Jurkat, Clone E6-1 (cell line): ENCODE results near the gene COASY.

Source experiments
- DNase-seq: peaks from one replicate; pipeline ENCODE4 v3.0.0-alpha.2; 2011; ENCODE audit warnings: low read depth, low spot score
- H3K4me3 ChIP-seq: 2 replicates; pipeline ENCODE4 v1.5.1; 2011; ENCODE audit warnings: mild to moderate bottlenecking, low read length, control low read depth, moderate library complexity

The COASY gene

DNA sequence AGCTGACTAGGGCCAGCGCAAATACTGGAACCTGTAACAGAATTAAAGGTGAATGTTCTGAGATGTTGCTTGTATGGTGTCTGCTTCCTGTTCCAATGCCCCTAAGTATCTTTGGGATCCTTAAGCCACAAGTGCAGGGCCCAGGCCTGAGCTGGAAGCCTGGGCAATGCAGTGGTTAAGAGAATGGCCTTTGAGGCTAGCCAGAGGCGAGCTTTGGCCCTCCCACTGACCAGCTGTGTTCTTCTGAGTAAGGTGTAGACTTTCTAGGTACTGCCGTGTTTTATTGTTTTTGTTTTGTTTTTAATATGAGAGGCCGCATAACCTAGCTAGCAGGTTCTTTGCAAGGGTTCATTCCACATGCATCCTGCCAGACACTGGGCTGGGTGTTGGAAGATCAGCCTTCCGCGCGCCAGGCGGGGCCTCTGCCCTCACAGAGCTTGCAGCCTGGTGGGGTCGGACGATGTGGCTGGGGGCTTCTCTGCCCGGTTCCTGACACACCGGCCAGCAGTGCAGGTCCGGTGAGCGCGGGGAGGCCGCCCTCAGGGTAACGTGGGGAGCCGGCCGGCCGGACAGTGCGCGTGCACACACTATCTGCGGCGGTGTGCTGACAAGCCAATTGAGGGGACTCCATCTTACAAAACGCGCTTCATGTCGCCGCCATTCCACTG lies 4.4 kb downstream of the COASY start:
- no peak for DNase-seq
- H3K4me3 ChIP-seq = peak overlapping the region; percentile 58

DNA sequence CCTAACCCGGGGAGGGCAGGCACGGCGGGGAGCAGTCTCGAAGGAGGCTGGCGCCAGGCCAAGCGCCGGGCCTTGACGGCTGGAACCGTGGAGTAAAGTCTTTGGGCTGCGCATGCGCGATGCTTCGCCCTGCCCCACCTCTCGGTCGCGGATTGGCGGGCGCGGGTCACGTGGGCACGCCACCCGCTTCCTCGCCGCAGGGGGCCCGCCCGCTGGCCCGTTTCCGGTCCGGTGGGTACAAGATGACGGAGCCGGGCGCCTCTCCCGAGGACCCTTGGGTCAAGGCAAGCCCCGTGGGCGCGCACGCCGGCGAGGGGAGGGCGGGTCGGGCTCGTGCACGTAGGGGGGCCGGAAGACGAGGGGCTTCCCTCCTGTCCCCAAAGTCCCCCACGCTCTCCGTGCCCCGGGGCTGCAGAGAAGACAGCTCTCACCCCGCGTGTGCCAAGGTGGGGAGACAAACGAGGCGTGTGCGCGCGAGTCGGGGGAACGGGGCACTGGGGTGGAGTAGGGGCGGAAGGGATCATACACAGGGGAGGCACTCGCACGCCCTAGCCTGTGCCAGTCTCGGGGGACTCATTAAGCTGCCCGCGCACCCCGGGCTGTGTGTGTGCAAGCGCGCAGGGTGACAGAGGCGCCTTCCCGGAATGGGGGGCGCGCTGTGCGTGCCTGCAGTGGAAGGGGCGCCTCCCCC lies 5.1 kb downstream of the COASY start, which contains the start of gene MLX:
MLX (plus strand) TSS at position 218 of the 691 bp plus-strand sequence; CDS start at position 243, 25 bp downstream.
- H3K4me3 ChIP-seq = peak within 1 kb of the TSS; percentile 58
- DNase-seq = peak; percentile 83

DNA sequence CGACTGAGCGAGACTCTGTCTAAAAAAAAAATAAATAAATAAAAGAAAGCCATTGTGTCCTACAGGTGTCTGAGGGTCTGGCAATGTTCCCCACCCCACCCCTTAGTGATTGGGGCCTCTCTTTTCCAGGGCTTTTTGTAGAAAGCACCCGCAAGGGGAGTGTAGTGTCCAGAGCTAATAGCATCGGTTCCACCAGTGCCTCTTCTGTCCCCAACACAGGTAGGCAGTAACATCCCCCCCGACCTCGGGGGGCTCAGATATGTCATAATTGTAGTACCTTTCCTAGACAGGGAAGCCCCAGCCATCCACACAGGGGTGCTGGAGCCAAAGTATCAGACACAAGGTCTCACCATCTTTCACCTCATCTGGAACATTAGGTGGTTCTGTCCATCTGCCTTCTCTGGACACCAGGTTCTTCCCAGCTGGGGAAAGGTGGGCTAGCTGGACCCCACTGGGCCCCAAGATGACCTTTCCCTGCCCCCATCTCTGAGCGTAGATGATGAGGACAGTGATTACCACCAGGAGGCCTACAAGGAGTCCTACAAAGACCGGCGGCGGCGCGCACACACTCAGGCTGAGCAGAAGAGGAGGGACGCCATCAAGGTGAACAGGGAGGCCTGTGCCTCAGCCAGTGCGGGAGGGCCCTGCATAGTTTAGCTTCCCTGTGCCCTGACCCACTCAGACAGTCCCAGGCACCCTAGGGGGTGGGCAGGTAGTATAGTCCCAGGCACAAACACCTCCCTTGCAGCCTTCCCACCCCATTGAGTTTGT lies 6.6 kb downstream of the COASY start:
- no peak overlapping the region for H3K4me3 ChIP-seq
- no peak for DNase-seq

DNA sequence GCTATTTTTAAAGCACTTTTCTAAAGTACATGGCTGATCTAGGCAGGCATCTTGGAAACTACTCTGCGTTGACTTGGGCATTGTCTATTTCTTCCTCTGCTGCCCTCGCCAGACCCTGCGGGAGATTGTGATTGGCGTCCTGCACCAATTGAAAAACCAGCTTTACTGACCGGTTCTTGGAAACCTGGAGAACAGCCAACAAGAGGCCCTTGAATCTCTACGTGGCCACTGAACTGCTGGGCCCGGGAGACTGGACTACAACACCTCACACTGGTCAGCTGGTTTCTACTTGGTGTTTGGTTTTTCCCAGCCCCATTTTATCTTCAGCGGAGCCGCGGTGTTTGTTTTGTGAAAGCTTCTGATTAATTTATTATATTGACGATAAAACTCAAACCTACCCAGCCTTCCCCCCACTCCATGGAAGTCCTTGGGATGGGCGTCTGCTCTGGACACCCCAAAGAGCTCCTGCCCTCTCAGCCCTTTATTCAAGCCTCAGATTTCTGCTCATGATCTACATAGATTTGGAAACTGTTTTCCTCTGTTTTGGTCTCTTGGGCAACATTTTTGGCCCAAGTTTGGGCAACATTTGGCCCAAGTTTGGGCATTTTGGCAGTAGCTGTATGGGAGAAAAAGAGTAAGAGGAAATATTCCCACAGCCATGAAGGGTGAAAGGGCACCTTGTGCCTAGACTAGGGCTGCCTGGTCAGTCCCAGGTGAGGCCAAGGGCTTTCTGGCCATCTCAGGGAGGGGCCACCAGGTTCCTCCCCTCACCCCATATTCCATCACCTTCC lies 9.7 kb downstream of the COASY start:
- DNase-seq = no peak
- no peak overlapping the region for H3K4me3 ChIP-seq

DNA sequence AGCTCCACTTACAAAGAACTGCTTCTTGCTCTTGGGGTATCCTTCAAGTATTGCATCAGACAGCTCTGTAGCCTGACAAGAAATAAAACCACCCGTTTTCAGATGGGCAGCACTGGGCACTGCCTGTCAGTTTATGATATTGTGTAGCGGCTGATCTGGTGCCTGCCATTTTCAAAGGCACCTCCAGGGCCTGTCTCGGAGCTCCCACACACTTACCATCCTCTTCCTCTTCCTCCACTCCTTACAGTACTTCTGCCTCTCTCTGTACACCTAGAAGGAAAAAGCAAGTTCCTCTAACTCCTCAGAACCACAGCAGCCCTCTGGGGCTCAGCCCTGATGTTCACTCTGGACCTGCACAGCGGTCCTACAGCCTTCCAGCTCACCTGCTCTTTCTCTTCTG lies 11.1 kb downstream of the COASY start:
- H3K4me3 ChIP-seq = no peak overlapping the region

DNA sequence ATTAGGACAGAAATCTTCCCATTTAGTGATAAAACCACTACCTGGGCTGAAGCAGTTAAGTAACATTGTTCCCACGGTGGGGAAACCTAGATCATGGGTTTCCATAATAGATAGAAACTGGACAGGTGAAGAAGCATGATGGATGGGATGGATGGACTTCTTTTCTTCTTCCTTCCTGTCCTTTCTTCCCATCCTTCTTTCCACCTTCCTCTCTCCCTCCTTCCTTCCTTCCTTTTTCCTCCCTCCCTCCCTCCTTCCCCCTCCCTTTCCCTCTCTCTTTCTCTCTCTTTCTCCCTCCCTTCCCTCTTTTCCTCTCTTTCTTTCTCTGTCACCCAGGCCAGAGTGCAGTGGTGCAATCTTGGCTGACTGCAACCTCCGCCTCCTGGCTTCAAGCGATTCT lies 12.5 kb downstream of the COASY start:
- H3K4me3 ChIP-seq = no peak overlapping the region
- DNase-seq = no peak

More for the DNA sequence above, 11.1 kb downstream of the COASY start:
- no peak for DNase-seq

DNA sequence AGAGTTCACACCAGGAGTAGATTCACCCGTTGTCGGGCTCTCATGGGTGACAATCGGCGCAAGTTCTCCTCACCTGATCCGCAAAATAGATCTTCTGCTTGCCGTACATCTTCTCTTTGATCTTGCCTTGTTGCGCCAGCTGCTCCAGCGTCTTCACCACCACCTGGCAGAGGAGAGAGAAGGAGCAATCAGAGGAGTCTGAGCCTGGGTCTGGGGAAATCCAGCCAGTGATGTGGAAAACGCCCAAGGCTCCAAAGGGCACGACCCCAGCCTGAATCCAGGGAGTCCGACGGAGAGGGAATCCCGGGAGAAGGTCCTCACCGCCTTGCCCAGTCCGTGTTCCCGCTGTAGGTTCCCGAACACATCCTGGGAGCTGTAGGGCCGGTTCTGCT lies 15.2 kb downstream of the COASY start:
- DNase-seq = peak; percentile 34
- peak overlapping the region; percentile 68 for H3K4me3 ChIP-seq

DNA sequence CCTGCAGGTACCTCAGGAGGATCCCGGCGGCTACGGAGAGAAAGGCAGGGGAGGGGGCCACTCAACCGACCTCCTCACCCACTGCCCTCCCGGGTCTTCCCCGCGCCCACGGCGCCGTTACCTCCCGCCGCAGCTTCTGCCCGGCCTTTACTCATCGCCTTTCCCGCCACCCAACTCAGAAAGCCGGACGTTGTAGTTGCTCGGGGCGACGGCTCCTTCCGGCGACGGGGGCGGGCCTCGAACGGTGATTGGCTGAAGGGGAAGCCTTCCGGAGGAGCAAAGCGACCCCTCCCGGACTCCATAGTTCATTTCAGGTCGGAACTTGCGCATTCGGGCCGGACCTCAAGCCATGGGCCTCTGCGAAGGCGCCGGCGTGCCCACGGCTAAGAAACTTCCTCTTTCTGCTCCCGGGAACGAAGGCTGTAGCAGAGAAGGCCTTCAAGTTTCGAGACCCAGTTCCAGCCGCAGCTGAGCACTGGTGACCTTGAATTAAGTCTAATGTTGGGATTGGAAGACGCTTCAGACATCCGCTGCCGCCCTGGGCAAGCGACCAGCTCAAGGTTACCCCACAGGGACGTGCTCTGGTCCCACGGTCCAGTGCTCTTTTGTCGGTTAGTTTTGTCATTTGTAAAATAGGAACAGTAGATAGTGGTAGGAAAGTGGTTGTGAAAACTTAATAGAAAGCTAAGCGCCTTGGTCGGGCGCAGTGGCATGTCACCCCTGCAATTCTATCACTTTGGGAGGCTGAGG lies 15.8 kb downstream of the COASY start, which contains the start of gene PSMC3IP:
PSMC3IP (minus strand) TSS at position 198 of the 750 bp plus-strand sequence; CDS start at position 155, 43 bp downstream.
- DNase-seq = peak; percentile 86
- peak within 1 kb of the TSS; percentile 68 for H3K4me3 ChIP-seq

DNA sequence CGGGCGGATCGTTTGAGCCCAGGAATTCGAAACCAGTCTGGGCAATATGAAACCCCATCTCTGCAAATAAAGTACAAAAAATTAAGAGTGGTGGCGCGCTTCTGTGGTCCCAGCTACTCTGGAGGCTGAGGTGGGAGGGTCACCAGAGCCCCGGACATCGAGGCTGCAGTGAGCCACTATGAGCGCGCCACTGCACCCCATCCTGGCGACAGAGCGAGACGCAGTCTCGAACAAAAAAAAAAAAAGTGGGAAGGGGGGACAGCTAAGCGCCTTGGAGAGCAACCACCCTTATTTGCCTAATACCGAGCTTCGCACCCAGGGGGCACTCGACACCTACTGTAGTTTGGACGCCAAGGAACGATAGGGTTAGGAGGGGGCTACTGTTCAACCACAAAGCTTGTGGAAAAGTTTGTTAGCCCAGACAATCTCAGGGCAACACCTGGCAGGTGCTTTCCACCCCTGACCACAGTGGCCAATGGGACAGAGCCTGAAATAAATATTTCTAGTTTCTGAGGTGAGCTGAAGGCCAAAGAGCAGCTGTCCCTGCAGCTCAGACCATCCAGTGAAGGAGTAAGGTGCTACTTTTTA lies 16.4 kb downstream of the COASY start:
- DNase-seq = peak; percentile 68
- peak overlapping the region; percentile 68 for H3K4me3 ChIP-seq

DNA sequence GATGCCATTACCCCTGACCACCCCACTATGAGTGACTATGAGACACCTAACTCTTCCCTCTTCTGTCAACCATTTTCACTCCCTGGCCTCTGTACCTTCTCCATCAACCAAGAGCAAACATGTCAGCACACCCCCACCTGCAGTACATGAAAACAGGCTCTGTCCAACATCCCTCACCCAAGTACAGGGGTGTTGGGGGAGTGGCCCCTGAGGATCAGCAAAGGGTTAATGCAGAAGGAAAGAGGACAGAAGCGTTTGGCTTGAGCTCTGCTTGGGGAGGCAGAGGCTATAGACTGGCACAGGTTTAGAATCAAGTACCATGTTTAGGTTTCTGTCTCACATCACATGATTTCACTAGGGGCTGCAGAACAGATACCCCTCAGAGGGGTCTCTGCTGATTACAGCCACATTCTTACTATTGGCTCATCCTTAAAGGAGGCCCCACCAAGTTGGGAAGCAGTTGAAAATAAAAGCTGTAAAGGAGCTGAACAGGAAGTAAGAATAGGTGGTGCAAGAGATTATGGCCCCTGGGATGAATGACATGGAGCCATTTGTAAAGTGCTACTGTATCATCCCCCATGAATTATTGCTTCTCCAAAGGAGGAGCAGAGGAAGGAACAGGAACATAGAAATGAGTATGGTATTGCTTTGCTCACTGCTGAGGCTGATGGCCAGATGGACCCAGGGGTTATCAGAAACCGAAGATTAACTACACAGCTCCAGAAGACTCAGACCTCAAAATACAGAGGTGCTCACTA lies 18.0 kb downstream of the COASY start:
- no peak overlapping the region for H3K4me3 ChIP-seq
- no peak for DNase-seq

DNA sequence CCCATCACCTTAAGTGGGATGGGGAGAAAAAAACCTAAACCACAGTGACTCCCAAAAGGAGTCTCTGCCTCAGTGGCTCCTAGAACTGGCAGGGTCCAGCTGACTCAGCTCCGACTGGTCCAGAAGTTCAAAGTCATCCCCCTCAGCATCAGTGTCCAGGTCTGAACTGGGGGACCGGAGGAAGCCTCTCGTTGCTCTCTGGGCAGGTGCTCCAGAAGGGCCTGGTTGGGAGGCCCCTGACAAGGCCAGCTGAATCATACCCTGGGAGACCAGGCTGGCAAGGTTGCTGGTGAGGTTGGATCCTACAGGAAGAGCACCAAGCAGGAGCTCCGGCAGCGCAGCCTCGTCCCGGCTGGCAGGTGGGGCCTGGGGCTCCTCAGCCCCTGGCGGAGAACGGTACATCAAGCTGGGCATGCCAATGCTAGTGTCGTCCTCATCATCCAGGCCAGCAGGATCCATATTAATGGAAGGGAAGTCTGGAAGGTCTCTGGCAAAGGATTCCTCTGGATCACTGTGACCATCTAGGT lies 19.9 kb downstream of the COASY start:
- H3K4me3 ChIP-seq = no peak overlapping the region
- no peak for DNase-seq

DNA sequence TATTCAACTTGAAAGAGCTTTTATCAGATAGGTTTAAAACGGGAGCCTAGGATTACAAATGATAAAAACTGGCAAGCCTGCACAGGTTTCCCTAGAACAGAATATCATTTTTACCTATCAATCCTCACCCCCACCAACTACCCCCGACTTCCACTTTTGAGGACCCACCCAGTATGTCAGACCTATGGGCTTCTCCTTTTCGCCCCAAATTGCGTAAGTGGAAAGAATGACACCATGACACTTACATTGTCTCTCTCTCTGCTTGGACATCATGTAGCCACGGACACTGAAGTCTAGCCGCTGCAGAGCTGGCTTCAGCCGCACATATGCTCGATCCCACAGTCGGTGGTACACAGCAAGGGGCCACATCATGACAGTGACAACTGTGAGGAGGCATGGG lies 22.9 kb downstream of the COASY start:
- H3K4me3 ChIP-seq = no peak overlapping the region
- DNase-seq = no peak

DNA sequence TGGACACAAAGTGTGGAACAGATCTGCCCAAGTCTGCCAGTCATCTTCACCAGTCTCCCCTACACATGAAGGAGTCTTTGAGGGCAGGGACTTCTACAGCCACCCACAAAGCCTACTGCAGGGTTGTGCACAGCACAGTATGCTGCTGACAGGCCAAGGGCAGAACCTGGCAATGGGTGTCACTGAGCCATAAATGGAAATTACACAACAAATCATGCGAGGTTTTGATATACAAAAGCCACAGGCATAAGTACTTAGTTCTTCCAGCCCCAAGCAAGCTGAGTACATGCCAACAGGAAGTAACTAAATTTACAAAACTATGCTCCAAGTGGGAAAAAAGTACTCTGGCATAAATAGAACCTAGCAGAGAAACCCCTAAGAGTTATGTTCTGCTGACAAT lies 23.4 kb downstream of the COASY start:
- DNase-seq = no peak
- H3K4me3 ChIP-seq = no peak overlapping the region

DNA sequence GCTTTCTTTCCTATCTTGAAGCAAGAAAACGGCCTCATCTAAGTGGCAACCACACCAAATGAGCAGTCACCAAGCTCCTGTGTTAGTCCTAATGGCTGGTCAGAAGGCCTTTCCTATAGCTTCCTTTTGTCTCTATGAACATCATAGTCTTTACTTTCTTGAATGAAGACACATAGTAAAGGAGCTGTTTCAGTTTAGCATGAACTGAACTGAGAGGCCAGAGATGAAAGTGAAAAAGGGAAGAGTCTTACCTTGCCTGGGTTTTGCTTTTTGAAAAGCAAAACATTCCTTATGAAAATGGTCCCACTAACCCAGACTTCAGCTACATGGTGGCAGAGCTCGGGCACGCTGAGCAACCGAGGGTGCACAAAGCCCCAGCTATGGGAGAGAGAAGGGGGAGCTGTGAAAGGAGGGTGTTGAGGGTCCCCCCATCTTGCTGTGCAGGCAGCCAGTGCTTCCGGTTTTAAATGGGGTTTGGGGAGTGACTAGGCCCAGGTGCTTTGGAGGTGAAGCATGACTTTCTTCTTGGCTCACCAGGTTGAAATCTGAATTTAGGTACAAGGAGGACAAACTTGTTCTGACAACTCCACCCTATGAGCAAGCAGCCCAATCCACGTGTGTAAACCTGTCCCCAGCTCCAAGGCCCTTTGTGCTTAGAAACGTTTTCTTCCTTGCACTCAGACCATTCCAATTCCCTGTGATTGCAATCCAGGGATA lies 24.7 kb downstream of the COASY start:
- no peak for DNase-seq
- H3K4me3 ChIP-seq = no peak overlapping the region

DNA sequence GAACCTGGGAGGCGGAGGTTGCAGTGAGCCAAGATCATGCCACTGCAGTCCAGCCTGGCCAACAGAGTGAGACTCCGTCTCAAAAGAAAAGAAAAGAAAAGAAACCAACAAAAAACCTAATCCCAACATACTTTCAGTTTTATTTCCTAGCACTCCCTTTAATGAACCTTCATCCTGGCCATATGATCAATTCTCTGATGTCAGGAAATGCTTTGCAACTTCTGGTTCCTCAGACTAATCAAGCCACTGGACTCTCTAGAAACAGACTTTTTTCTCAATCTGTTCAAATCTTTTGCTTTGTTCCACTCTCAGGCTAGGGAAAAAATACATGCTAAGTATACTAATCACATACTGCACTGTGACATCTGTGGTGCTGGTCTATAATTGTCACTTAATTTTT lies 28.9 kb downstream of the COASY start:
- DNase-seq = no peak
- no peak overlapping the region for H3K4me3 ChIP-seq

DNA sequence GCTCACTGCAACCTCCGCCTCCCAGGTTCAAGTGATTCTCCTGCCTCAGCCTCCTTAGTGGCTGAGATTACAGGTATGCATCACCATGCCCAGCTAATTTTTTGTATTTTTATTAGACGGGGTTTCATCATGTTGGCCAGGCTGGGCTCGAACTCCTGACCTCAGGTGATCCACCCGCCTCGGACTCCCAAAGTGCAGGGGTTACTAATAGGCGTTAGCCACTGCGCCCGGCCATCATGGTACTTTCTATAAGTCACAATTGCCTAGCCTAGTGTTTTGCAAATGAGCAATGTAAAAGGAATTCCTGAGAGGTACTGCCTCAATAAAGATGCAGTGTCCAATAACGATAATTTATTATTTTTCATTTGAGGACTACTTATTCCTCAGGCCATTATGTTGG lies 29.5 kb downstream of the COASY start:
- DNase-seq = no peak
- no peak overlapping the region for H3K4me3 ChIP-seq

DNA sequence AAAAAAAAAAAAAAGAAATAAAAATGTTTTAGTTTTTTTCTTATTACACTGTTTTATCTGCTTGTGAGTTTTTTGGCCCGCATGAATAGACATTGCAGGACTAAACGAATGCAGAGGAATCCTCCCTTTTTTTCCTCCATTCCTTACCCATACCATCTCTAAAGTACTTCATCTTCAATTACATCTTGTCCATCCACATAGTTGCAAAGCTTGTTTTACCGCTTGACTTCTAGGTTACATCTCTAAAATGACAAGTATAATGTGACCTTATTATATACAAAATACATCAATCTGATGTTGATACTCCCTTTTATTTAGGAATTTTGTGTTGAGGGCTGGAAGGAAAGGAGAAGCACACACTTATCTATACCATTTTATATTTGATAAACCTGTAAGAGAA lies 34.4 kb downstream of the COASY start:
- H3K4me3 ChIP-seq = no peak overlapping the region
- DNase-seq = no peak
